ENCODE data around the gene PTS. TPM values are rescaled to one million over a fixed set of nuclear protein-coding genes. Genes with fewer than 3 reads are reported as not detected.

PTS gene
- total and polyA plus RNA-seq, 9 of the 15 experiments (the other 6 are each of a cell fraction or from before 2014, with no cell fraction given), result 27.1 to 72.7 (median 41.1) TPM

DNA sequence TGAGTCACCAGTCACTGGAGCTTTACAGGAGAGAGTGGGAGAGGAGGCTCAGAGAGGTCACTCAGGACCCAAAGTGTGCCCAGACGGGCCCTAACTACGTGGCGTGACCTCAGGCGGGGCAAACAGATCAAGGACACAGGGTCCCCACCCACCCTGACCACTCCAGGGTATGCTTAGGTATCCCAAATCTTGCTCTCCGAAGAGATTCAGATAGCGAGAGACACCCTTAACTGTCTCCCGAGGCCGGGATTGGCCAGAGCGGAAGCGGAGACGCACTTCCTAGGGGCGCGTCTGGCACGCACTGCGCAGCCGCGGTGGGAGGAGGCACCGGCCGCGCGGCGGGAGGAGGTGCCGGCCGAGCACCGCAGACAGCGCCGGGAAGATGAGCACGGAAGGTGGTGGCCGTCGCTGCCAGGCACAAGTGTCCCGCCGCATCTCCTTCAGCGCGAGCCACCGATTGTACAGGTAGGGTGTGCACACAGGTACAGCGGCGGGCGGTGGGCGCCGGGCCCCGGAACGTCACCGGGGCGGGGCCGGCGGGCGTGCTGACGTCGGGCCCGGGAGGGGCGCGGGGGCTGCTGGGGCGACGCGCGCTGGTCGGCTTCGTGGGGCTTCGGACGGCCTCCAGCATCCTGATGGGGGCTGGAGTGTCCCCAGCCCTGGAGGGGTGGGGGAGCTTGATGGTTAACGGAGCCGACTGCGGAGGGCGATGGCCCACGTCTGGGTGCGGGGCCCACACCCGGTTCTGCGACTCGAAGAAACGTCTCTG, at the start of gene PTS (continued):
- TF ChIP-seq, protein P1, sequence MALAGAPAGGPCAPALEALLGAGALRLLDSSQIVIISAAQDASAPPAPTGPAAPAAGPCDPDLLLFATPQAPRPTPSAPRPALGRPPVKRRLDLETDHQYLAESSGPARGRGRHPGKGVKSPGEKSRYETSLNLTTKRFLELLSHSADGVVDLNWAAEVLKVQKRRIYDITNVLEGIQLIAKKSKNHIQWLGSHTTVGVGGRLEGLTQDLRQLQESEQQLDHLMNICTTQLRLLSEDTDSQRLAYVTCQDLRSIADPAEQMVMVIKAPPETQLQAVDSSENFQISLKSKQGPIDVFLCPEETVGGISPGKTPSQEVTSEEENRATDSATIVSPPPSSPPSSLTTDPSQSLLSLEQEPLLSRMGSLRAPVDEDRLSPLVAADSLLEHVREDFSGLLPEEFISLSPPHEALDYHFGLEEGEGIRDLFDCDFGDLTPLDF (CRISPR knock-in tag; IDR thresholded peaks at IDR 0.05), result 0 out of 2 replicates have a peak, but pooled peaks have one; percentile 34
- peak; percentile 92 for TF ChIP-seq KDM5B (IDR thresholded peaks at IDR 0.05; ENCODE audit: insufficient replicate concordance, low read depth, low read length)
- no peak for TF ChIP-seq PTBP1 (IDR thresholded peaks at IDR 0.05; ENCODE audit: low read depth, low read length)
- peak; percentile 8; the same call in 1 of the 2 replicates for TF ChIP-seq GTF2F1 (IDR thresholded peaks at IDR 0.05; ENCODE audit: low read depth, low read length)
- TF ChIP-seq ELF4 (CRISPR knock-in tag; IDR thresholded peaks at IDR 0.05), result 0 out of 2 replicates have a peak, but pooled peaks have one; percentile 36
- no peak for TF ChIP-seq PCBP2 (IDR thresholded peaks at IDR 0.05; ENCODE audit: low read depth, low read length, poor library complexity, severe bottlenecking)
- TF ChIP-seq ZKSCAN1 (IDR thresholded peaks at IDR 0.05; ENCODE audit: low read depth, low read length), result no peak
- TF ChIP-seq SFPQ (IDR thresholded peaks at IDR 0.05; ENCODE audit: low read depth, low read length), result no peak
- peak; percentile 47 for TF ChIP-seq ZFP36 (IDR thresholded peaks at IDR 0.05; ENCODE audit: low read depth, low read length, partially characterized antibody)
- peak; percentile 70; the same call in 1 of the 2 replicates for TF ChIP-seq EP400 (IDR thresholded peaks at IDR 0.05)
- peak; percentile 77 for TF ChIP-seq HMGN3 (IDR thresholded peaks at IDR 0.05; ENCODE audit: borderline replicate concordance, extremely low read depth, insufficient read length, low read depth, low read length)
- TF ChIP-seq, protein P2, sequence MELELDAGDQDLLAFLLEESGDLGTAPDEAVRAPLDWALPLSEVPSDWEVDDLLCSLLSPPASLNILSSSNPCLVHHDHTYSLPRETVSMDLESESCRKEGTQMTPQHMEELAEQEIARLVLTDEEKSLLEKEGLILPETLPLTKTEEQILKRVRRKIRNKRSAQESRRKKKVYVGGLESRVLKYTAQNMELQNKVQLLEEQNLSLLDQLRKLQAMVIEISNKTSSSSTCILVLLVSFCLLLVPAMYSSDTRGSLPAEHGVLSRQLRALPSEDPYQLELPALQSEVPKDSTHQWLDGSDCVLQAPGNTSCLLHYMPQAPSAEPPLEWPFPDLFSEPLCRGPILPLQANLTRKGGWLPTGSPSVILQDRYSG (tag; conservative IDR thresholded peaks at IDR 0.05; ENCODE audit: low read depth), result no peak
- 0 out of 2 replicates have a peak, but pooled peaks have one; percentile 29 for TF ChIP-seq ZBTB26 (CRISPR knock-in tag; IDR thresholded peaks at IDR 0.05)
- 0 out of 2 replicates have a peak, but pooled peaks have one; percentile 43 for TF ChIP-seq ZBTB17 (CRISPR knock-in tag; IDR thresholded peaks at IDR 0.05)
- TF ChIP-seq, protein P3, sequence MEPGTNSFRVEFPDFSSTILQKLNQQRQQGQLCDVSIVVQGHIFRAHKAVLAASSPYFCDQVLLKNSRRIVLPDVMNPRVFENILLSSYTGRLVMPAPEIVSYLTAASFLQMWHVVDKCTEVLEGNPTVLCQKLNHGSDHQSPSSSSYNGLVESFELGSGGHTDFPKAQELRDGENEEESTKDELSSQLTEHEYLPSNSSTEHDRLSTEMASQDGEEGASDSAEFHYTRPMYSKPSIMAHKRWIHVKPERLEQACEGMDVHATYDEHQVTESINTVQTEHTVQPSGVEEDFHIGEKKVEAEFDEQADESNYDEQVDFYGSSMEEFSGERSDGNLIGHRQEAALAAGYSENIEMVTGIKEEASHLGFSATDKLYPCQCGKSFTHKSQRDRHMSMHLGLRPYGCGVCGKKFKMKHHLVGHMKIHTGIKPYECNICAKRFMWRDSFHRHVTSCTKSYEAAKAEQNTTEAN (CRISPR knock-in tag; IDR thresholded peaks at IDR 0.05), result no peak
- TF ChIP-seq CREBBP (IDR thresholded peaks at IDR 0.05; ENCODE audit: low read depth, low read length), result no peak
- TF ChIP-seq EHMT2 (IDR thresholded peaks at IDR 0.05), result peak; percentile 37; the same call in 1 of the 2 replicates
- peak in 2 of 3 experiments; percentile 9 to 41 for TF ChIP-seq YY1 (IDR thresholded peaks at IDR 0.05; ENCODE audit: borderline replicate concordance in 1 of 3, control insufficient read depth in 1 of 3, extremely low read depth in 1 of 3, insufficient read depth in 3 of 3, insufficient read length in 1 of 3, insufficient replicate concordance in 2 of 3, low read depth in 1 of 3, low read length in 2 of 3)
- no peak for TF ChIP-seq ZZZ3 (IDR thresholded peaks at IDR 0.05)

Data from K562 (cell line).